ENCODE data around the gene SMYD3. TPM values are rescaled to one million over a fixed set of nuclear protein-coding genes. Genes with fewer than 3 reads are reported as not detected.

The SMYD3 gene
- total RNA-seq, 1 experiment from 2014 or later: 17.4 TPM

GRCh38 chr1:246274186-246274585, 232.9 kb downstream of the SMYD3 start:
- CTCF ChIA-PET: no interaction called here
- no TSS peak for BruUV-seq (replicated peaks)
- Histone ChIP-seq H3K4me3 (ENCODE audit: low read depth in 2 of 2, low read length in 2 of 2) (no peak overlapping the region), H3K36me3 (ENCODE audit: control insufficient read depth, insufficient read depth, low read length) (no peaks in the 10 kb centered on the region), H3K9me3 (ENCODE audit: control insufficient read depth, insufficient read depth, low read depth, low read length) (no peaks in the 10 kb centered on the region), H3K27me3 (ENCODE audit: control insufficient read depth, insufficient read depth, low read length) (no peaks in the 10 kb centered on the region), H3K27ac (ENCODE audit: low read length) (no peak overlapping the region), H3K4me1 (ENCODE audit: control insufficient read depth, insufficient read depth, low read length) (no peaks in the 10 kb centered on the region)
- no peak for DNase-seq (ENCODE audit: low read depth, low spot score)
- ATAC-seq: no peak
- TF ChIP-seq, protein P1, sequence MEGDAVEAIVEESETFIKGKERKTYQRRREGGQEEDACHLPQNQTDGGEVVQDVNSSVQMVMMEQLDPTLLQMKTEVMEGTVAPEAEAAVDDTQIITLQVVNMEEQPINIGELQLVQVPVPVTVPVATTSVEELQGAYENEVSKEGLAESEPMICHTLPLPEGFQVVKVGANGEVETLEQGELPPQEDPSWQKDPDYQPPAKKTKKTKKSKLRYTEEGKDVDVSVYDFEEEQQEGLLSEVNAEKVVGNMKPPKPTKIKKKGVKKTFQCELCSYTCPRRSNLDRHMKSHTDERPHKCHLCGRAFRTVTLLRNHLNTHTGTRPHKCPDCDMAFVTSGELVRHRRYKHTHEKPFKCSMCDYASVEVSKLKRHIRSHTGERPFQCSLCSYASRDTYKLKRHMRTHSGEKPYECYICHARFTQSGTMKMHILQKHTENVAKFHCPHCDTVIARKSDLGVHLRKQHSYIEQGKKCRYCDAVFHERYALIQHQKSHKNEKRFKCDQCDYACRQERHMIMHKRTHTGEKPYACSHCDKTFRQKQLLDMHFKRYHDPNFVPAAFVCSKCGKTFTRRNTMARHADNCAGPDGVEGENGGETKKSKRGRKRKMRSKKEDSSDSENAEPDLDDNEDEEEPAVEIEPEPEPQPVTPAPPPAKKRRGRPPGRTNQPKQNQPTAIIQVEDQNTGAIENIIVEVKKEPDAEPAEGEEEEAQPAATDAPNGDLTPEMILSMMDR (IDR thresholded peaks at IDR 0.05): no peak
- no peak for TF ChIP-seq SIN3A (IDR thresholded peaks at IDR 0.05; ENCODE audit: borderline replicate concordance, insufficient read depth, low read depth, low read length)
- TF ChIP-seq, protein P2, sequence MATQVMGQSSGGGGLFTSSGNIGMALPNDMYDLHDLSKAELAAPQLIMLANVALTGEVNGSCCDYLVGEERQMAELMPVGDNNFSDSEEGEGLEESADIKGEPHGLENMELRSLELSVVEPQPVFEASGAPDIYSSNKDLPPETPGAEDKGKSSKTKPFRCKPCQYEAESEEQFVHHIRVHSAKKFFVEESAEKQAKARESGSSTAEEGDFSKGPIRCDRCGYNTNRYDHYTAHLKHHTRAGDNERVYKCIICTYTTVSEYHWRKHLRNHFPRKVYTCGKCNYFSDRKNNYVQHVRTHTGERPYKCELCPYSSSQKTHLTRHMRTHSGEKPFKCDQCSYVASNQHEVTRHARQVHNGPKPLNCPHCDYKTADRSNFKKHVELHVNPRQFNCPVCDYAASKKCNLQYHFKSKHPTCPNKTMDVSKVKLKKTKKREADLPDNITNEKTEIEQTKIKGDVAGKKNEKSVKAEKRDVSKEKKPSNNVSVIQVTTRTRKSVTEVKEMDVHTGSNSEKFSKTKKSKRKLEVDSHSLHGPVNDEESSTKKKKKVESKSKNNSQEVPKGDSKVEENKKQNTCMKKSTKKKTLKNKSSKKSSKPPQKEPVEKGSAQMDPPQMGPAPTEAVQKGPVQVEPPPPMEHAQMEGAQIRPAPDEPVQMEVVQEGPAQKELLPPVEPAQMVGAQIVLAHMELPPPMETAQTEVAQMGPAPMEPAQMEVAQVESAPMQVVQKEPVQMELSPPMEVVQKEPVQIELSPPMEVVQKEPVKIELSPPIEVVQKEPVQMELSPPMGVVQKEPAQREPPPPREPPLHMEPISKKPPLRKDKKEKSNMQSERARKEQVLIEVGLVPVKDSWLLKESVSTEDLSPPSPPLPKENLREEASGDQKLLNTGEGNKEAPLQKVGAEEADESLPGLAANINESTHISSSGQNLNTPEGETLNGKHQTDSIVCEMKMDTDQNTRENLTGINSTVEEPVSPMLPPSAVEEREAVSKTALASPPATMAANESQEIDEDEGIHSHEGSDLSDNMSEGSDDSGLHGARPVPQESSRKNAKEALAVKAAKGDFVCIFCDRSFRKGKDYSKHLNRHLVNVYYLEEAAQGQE (IDR thresholded peaks at IDR 0.05; ENCODE audit: insufficient read depth in 1 of 2, low read depth in 2 of 2, low read length in 1 of 2): no peak
- TF ChIP-seq TCF7L2 (IDR thresholded peaks at IDR 0.05; ENCODE audit: low read depth, low read length): no peak
- no peak for TF ChIP-seq POLR2AphosphoS5 (IDR thresholded peaks at IDR 0.05; ENCODE audit: low read depth, low read length)
- POLR2A ChIA-PET: interaction anchor here (0.6 kb wide), 1 partner anchor 8 kb away, joined by 3 read pairs; no protein-coding TSS in a partner anchor
- intact Hi-C loops (cut with micrococcal nuclease; ENCODE audit: unreplicated experiment) (no loop called here), in situ Hi-C loops (cut with HindIII; ENCODE audit: low pct_unique_long_range_greater_than_20kb, low sequenced_read_pairs) (no loop called here)

DNA sequence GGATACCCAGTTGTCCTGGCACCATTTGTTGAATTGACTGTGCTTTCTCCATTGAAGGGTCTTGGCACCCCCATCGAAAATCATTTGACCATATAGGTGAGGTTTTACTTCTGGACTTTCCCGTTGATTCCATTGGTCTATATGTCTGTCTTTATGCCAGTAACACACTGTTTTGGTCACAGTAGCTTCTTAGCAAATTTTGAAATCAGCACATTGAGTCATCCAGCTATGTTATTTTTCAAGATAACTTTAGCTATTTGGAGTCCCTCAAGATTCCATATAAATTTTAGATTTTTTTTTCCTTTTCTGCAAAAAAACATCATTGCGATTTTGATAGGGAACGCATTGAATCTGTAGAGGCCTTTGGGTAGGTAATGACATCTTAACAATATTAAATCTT, 235.6 kb downstream of the SMYD3 start:
- H3K9me3 ChIP-seq (ENCODE audit: control insufficient read depth, insufficient read depth, low read depth, low read length): no peaks in the 10 kb centered on the region
- TF ChIP-seq, protein P1 (IDR thresholded peaks at IDR 0.05): no peak
- TF ChIP-seq, protein P2 (IDR thresholded peaks at IDR 0.05; ENCODE audit: insufficient read depth in 1 of 2, low read depth in 2 of 2, low read length in 1 of 2): no peak
- no peak for TF ChIP-seq POLR2AphosphoS5 (IDR thresholded peaks at IDR 0.05; ENCODE audit: low read depth, low read length)
- TF ChIP-seq TCF7L2 (IDR thresholded peaks at IDR 0.05; ENCODE audit: low read depth, low read length): no peak
- no peak for TF ChIP-seq SIN3A (IDR thresholded peaks at IDR 0.05; ENCODE audit: borderline replicate concordance, insufficient read depth, low read depth, low read length)
- H3K27ac ChIP-seq (ENCODE audit: low read length): no peak overlapping the region
- no peak overlapping the region for H3K4me3 ChIP-seq (ENCODE audit: low read depth in 2 of 2, low read length in 2 of 2)
- ChIA-PET CTCF (no interaction called here), POLR2A (no interaction called here)
- ATAC-seq (no peak), DNase-seq (ENCODE audit: low read depth, low spot score) (no peak)
- H3K36me3 ChIP-seq (ENCODE audit: control insufficient read depth, insufficient read depth, low read length): no peaks in the 10 kb centered on the region
- intact Hi-C loops (cut with micrococcal nuclease; ENCODE audit: unreplicated experiment) (no loop called here), in situ Hi-C loops (cut with HindIII; ENCODE audit: low pct_unique_long_range_greater_than_20kb, low sequenced_read_pairs) (no loop called here)
- no TSS peak for BruUV-seq (replicated peaks)
- H3K27me3 ChIP-seq (ENCODE audit: control insufficient read depth, insufficient read depth, low read length): no peaks in the 10 kb centered on the region
- no peaks in the 10 kb centered on the region for H3K4me1 ChIP-seq (ENCODE audit: control insufficient read depth, insufficient read depth, low read length)

Measured in Panc1 (cell line).